ENCODE results near the gene UPP2.

Gene UPP2

GRCh38 chr2:158112992-158113391 is 11.3 kb downstream of the UPP2 start:
- H3K9me2 ChIP-seq (replicated peaks; ENCODE audit: control insufficient read depth, low read length): no peaks in the 10 kb centered on the region
- no peak overlapping the region for H3K27ac ChIP-seq (ENCODE audit: low read depth, low read length)
- H3K27me3 ChIP-seq (ENCODE audit: control insufficient read depth, low read length): no peaks in the 10 kb centered on the region
- no peaks in the 10 kb centered on the region for H3K4me1 ChIP-seq (ENCODE audit: control insufficient read depth, low read length)
- no peaks in the 10 kb centered on the region for H3K36me3 ChIP-seq (ENCODE audit: control insufficient read depth, low read length)
- H3K4me2 ChIP-seq (ENCODE audit: low read length): no peak overlapping the region
- H3F3A ChIP-seq (ENCODE audit: control insufficient read depth, insufficient read depth): no peaks in the 10 kb centered on the region
- H4K20me1 ChIP-seq (ENCODE audit: control insufficient read depth, insufficient read depth, low read depth, low read length): no peaks in the 10 kb centered on the region
- H3K4me3 ChIP-seq (ENCODE audit: low read length): no peak overlapping the region
- no peaks in the 10 kb centered on the region for H3K9me3 ChIP-seq (ENCODE audit: control insufficient read depth, insufficient read depth, low read length)
- TF ChIP-seq CTCF (IDR thresholded peaks at IDR 0.05; ENCODE audit: low read depth, low read length, poor library complexity, severe bottlenecking): no peak
- TF ChIP-seq EZH2phosphoT487 (IDR thresholded peaks at IDR 0.05; ENCODE audit: borderline replicate concordance, low read length): no peak
- H3K79me2 ChIP-seq (ENCODE audit: control insufficient read depth, low read length): no peaks in the 10 kb centered on the region

- Histone ChIP-seq H3K79me2 (ENCODE audit: control insufficient read depth, low read length) (no peaks in the 10 kb centered on the region), H3K9me2 (replicated peaks; ENCODE audit: control insufficient read depth, low read length) (no peaks in the 10 kb centered on the region), H3F3A (ENCODE audit: control insufficient read depth, insufficient read depth) (no peaks in the 10 kb centered on the region), H3K4me3 (ENCODE audit: low read length) (no peak overlapping the region), H3K36me3 (ENCODE audit: control insufficient read depth, low read length) (no peaks in the 10 kb centered on the region), H3K27me3 (ENCODE audit: control insufficient read depth, low read length) (no peaks in the 10 kb centered on the region), H3K4me2 (ENCODE audit: low read length) (no peak overlapping the region), H3K27ac (ENCODE audit: low read depth, low read length) (no peak overlapping the region), H4K20me1 (ENCODE audit: control insufficient read depth, insufficient read depth, low read depth, low read length) (no peaks in the 10 kb centered on the region), H3K9me3 (ENCODE audit: control insufficient read depth, insufficient read depth, low read length) (no peaks in the 10 kb centered on the region), H3K4me1 (ENCODE audit: control insufficient read depth, low read length) (no peaks in the 10 kb centered on the region)
- no peak for TF ChIP-seq EZH2phosphoT487 (IDR thresholded peaks at IDR 0.05; ENCODE audit: borderline replicate concordance, low read length)
Observed at GRCh38 chr2:158113741-158114295, 12.1 kb downstream of the UPP2 start.

- Histone ChIP-seq H3K36me3 (ENCODE audit: control insufficient read depth, low read length) (no peaks in the 10 kb centered on the region), H3K27ac (ENCODE audit: low read depth, low read length) (no peak overlapping the region)
- TF ChIP-seq CTCF (IDR thresholded peaks at IDR 0.05; ENCODE audit: low read depth, low read length, poor library complexity, severe bottlenecking): no peak
- TF ChIP-seq EZH2phosphoT487 (IDR thresholded peaks at IDR 0.05; ENCODE audit: borderline replicate concordance, low read length): no peak
Observed at GRCh38 chr2:158114516-158114915, 12.8 kb downstream of the UPP2 start.

GRCh38 chr2:158115202-158115767 is 13.6 kb downstream of the UPP2 start:
- no peaks in the 10 kb centered on the region for H3F3A ChIP-seq (ENCODE audit: control insufficient read depth, insufficient read depth)
- TF ChIP-seq CTCF (IDR thresholded peaks at IDR 0.05; ENCODE audit: low read depth, low read length, poor library complexity, severe bottlenecking): no peak
- TF ChIP-seq EZH2phosphoT487 (IDR thresholded peaks at IDR 0.05; ENCODE audit: borderline replicate concordance, low read length): no peak
- no peaks in the 10 kb centered on the region for H3K36me3 ChIP-seq (ENCODE audit: control insufficient read depth, low read length)
- no peaks in the 10 kb centered on the region for H3K9me3 ChIP-seq (ENCODE audit: control insufficient read depth, insufficient read depth, low read length)
- H3K4me2 ChIP-seq (ENCODE audit: low read length): no peak overlapping the region
- no peaks in the 10 kb centered on the region for H3K27me3 ChIP-seq (ENCODE audit: control insufficient read depth, low read length)
- H3K4me3 ChIP-seq (ENCODE audit: low read length): no peak overlapping the region
- no peaks in the 10 kb centered on the region for H4K20me1 ChIP-seq (ENCODE audit: control insufficient read depth, insufficient read depth, low read depth, low read length)
- no peaks in the 10 kb centered on the region for H3K4me1 ChIP-seq (ENCODE audit: control insufficient read depth, low read length)
- no peak overlapping the region for H3K27ac ChIP-seq (ENCODE audit: low read depth, low read length)
- H3K79me2 ChIP-seq (ENCODE audit: control insufficient read depth, low read length): no peaks in the 10 kb centered on the region
- H3K9me2 ChIP-seq (replicated peaks; ENCODE audit: control insufficient read depth, low read length): no peaks in the 10 kb centered on the region

More at GRCh38 chr2:158114516-158114915, 12.8 kb downstream of the UPP2 start:
- no peak overlapping the region for H3K4me2 ChIP-seq (ENCODE audit: low read length)
- no peaks in the 10 kb centered on the region for H3K79me2 ChIP-seq (ENCODE audit: control insufficient read depth, low read length)
- no peaks in the 10 kb centered on the region for H3K9me3 ChIP-seq (ENCODE audit: control insufficient read depth, insufficient read depth, low read length)
- no peaks in the 10 kb centered on the region for H3F3A ChIP-seq (ENCODE audit: control insufficient read depth, insufficient read depth)
- no peaks in the 10 kb centered on the region for H3K27me3 ChIP-seq (ENCODE audit: control insufficient read depth, low read length)
- H3K4me1 ChIP-seq (ENCODE audit: control insufficient read depth, low read length): no peaks in the 10 kb centered on the region
- H3K9me2 ChIP-seq (replicated peaks; ENCODE audit: control insufficient read depth, low read length): no peaks in the 10 kb centered on the region
- no peaks in the 10 kb centered on the region for H4K20me1 ChIP-seq (ENCODE audit: control insufficient read depth, insufficient read depth, low read depth, low read length)
- H3K4me3 ChIP-seq (ENCODE audit: low read length): no peak overlapping the region
